Osteoblast (primary cell): ENCODE data around the gene POP7. TPM values are rescaled to one million over a fixed set of nuclear protein-coding genes. Genes with fewer than 3 reads are reported as not detected.
A peak's percentile ranks its signal among the peaks of the same experiment; 100 is the strongest.

Source experiments
- DNase-seq: peaks from one replicate; pipeline ENCODE4 v3.0.0; 2011; ENCODE audit warnings: low spot score, mixed read lengths; ENCODE audit not compliant: insufficient read length; ENCODE audit errors: missing footprints
- H2AFZ ChIP-seq: 2 replicates; pipeline ENCODE4 v1.6.0; 2011; ENCODE audit warnings: mild to moderate bottlenecking, low read length
- H3K27ac ChIP-seq: 2 replicates; pipeline ENCODE4 v1.5.1; 2011; ENCODE audit warnings: mild to moderate bottlenecking, low read depth, low read length, moderate library complexity
- H3K27me3 ChIP-seq: 2 replicates; pipeline ENCODE4 v1.6.0; 2012; ENCODE audit warnings: mild to moderate bottlenecking, control low read depth, inconsistent platforms, low read length, moderate library complexity; ENCODE audit not compliant: insufficient read depth
- H3K36me3 ChIP-seq: 2 replicates; pipeline ENCODE4 v1.5.1; 2011; ENCODE audit warnings: mild to moderate bottlenecking, low read length, control low read depth, moderate library complexity; ENCODE audit not compliant: insufficient read depth
- H3K4me1 ChIP-seq: 2 replicates; pipeline ENCODE4 v1.5.1; 2011; ENCODE audit warnings: mild to moderate bottlenecking, low read length, control low read depth, moderate library complexity; ENCODE audit not compliant: insufficient read depth
- H3K4me2 ChIP-seq: 2 replicates; pipeline ENCODE4 v1.6.0; 2011; ENCODE audit warnings: mild to moderate bottlenecking, low read length; ENCODE audit not compliant: insufficient read depth
- H3K4me3 ChIP-seq: fragments of 200-600 bp; sonication (generic); 3 replicates; pipeline ENCODE4 v1.5.1; 2012; ENCODE audit warnings: mild to moderate bottlenecking, low read length, inconsistent platforms; ENCODE audit not compliant: insufficient read depth
- H3K79me2 ChIP-seq: 2 replicates; pipeline ENCODE4 v1.6.0; 2012; ENCODE audit warnings: mild to moderate bottlenecking, low read length, control low read depth, inconsistent platforms; ENCODE audit not compliant: insufficient read depth
- H3K9me3 ChIP-seq: 2 replicates; pipeline ENCODE4 v1.5.1; 2011; ENCODE audit warnings: low read depth, low read length, control low read depth
- H4K20me1 ChIP-seq: 2 replicates; pipeline ENCODE4 v1.6.0; 2012; ENCODE audit warnings: mild to moderate bottlenecking, low read length, control low read depth; ENCODE audit not compliant: insufficient read depth
- CTCF ChIP-seq: IDR thresholded peaks from 2 replicates; pipeline ENCODE4 v1.5.1; 2011; ENCODE audit warnings: mild to moderate bottlenecking, low read depth, low read length, moderate library complexity; ENCODE audit errors: extremely low read depth
- total RNA-seq: library from RNA; depleted of rRNA; stranded (reverse); fragments of >200 nt; gene quantifications from 2 replicates; pipeline ENCODE4 v1.2.3, GENCODE V29; 2012

The POP7 gene
- total RNA-seq, 1 donor, result 25.7 TPM

DNA sequence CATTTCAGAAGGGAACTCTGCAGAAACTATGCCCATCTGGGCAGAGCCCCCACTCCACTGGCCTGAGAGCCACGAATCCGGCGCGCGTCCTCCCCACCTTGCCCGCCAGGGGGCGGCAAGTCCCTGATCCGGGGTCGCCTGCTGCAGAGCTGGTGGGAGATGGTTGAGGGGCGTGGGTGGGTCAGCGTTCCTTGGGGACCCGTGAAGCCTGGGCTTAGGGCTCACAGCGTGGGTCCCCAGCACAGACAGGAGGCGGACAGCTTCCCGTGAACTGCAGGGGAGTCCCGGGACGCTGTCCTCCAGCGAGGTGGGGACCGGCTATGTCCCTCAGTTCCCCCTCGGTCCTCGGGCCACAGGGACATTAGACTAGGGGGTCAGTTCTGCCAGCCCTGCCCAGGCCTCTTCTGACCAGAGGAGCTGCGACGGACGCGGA, 585 bp upstream of the POP7 start:
- Histone ChIP-seq H3K4me3 (peak overlapping the region; percentile 99), H3K27ac (peak overlapping the region; percentile 61), H2AFZ (peak overlapping the region; percentile 95), H4K20me1 (no peaks in the 10 kb centered on the region), H3K4me1 (peaks cover 12% of the 10 kb centered on the region), H3K9me3 (no peaks in the 10 kb centered on the region), H3K4me2 (peak overlapping the region; percentile 96), H3K79me2 (peaks cover 17% of the 10 kb centered on the region), H3K27me3 (no peaks in the 10 kb centered on the region), H3K36me3 (no peaks in the 10 kb centered on the region)
- peak; percentile 85 for TF ChIP-seq CTCF
- DNase-seq, result peak; percentile 98

DNA sequence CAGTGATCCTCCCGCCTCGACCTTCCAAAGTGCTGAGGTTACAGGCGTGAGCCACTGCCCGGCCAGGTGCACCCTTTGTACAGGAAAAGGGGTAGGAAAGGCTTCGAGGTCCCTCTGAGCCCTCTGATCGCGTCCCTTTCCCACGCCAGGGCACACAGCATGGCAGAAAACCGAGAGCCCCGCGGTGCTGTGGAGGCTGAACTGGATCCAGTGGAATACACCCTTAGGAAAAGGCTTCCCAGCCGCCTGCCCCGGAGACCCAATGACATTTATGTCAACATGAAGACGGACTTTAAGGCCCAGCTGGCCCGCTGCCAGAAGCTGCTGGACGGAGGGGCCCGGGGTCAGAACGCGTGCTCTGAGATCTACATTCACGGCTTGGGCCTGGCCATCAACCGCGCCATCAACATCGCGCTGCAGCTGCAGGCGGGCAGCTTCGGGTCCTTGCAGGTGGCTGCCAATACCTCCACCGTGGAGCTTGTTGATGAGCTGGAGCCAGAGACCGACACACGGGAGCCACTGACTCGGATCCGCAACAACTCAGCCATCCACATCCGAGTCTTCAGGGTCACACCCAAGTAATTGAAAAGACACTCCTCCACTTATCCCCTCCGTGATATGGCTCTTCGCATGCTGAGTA, 871 bp downstream of the POP7 start:
- peak; percentile 80 for DNase-seq
- Histone ChIP-seq H3K9me3 (no peaks in the 10 kb centered on the region), H2AFZ (peak overlapping the region; percentile 88), H3K4me3 (peak overlapping the region; percentile 99), H4K20me1 (no peaks in the 10 kb centered on the region), H3K36me3 (no peaks in the 10 kb centered on the region), H3K79me2 (peaks cover 17% of the 10 kb centered on the region), H3K4me1 (peaks cover 12% of the 10 kb centered on the region), H3K4me2 (peak overlapping the region; percentile 95), H3K27ac (peak overlapping the region; percentile 61), H3K27me3 (no peaks in the 10 kb centered on the region)
- no peak for TF ChIP-seq CTCF

GRCh38 chr7:100708395-100708794, 2.5 kb downstream of the POP7 start:
- H4K20me1 ChIP-seq, result no peaks in the 10 kb centered on the region

More at GRCh38 chr7:100708395-100708794, 2.5 kb downstream of the POP7 start:
- H3K4me2 ChIP-seq, result no peak overlapping the region
- H3K27ac ChIP-seq, result no peak overlapping the region
- H3K9me3 ChIP-seq, result no peaks in the 10 kb centered on the region
- H3K27me3 ChIP-seq, result no peaks in the 10 kb centered on the region
- peaks cover 12% of the 10 kb centered on the region for H3K4me1 ChIP-seq
- H3K4me3 ChIP-seq, result no peak overlapping the region
- H3K36me3 ChIP-seq, result no peaks in the 10 kb centered on the region
- no peak for TF ChIP-seq CTCF
- no peak overlapping the region for H2AFZ ChIP-seq
- no peak for DNase-seq
- peaks cover 17% of the 10 kb centered on the region for H3K79me2 ChIP-seq
